ENCODE data around the gene RBPJ.

GRCh38 chr4:26334366-26334765 lies 13.6 kb downstream of the RBPJ start:
- TF ChIP-seq CTCF (IDR thresholded peaks at IDR 0.05; ENCODE audit: low read length): no peak
- TF ChIP-seq EZH2 (IDR thresholded peaks at IDR 0.05; ENCODE audit: borderline replicate concordance, low read length): no peak

Measured in OCI-LY1 (cell line).